GM18499 (cell line): Measurements from ENCODE around the gene ADSL.
"Not testable (repeated sequence)": the region's sequence is repeated elsewhere in the genome, so short reads cannot be mapped to it uniquely, and the experiment has no call there.

Source experiments
- ATAC-seq: cut with Tn5 transposase; IDR thresholded peaks from one replicate; pipeline ENCODE4 v1.9.1; 2021; ENCODE audit warnings: moderate number of reproducible peaks; ENCODE audit not compliant: insufficient read depth, unreplicated experiment

Gene ADSL

GRCh38 chr22:40346185-40347118 lies at the start of gene ADSL:
TSS of gene ADSL (plus strand) at chr22:40346500. CDS start at chr22:40346559, 59 bp downstream.
- ATAC-seq: no peak

- no peak for ATAC-seq
These were observed 46.0 kb upstream of the ADSL start for GRCh38 chr22:40300316-40300715.

- ATAC-seq: no peak
These were observed 45.2 kb upstream of the ADSL start for GRCh38 chr22:40300884-40301672.

- ATAC-seq: no peak
These were observed 44.2 kb upstream of the ADSL start for GRCh38 chr22:40302149-40302548.

GRCh38 chr22:40305625-40306024 lies 40.7 kb upstream of the ADSL start:
- no peak for ATAC-seq

GRCh38 chr22:40308999-40309573 lies 37.2 kb upstream of the ADSL start:
- ATAC-seq: no peak

- ATAC-seq: no peak
These were observed 36.7 kb upstream of the ADSL start for GRCh38 chr22:40309631-40310030.

GRCh38 chr22:40310081-40310767 lies 36.1 kb upstream of the ADSL start:
- no peak for ATAC-seq

GRCh38 chr22:40310768-40311120 lies 35.6 kb upstream of the ADSL start:
- ATAC-seq: no peak

GRCh38 chr22:40311646-40312045 lies 34.7 kb upstream of the ADSL start:
- not testable (repeated sequence) for ATAC-seq

- ATAC-seq: no peak
These were observed 34.2 kb upstream of the ADSL start for GRCh38 chr22:40312050-40312449.

GRCh38 chr22:40313007-40313406 lies 33.3 kb upstream of the ADSL start:
- ATAC-seq: no peak

GRCh38 chr22:40314041-40314440 lies 32.3 kb upstream of the ADSL start:
- ATAC-seq: no peak

- ATAC-seq: no peak
These were observed 25.6 kb upstream of the ADSL start for GRCh38 chr22:40320687-40321086.

- no peak for ATAC-seq
These were observed 24.3 kb upstream of the ADSL start for GRCh38 chr22:40322021-40322420.

- ATAC-seq: no peak
These were observed 23.4 kb upstream of the ADSL start for GRCh38 chr22:40322818-40323447.

GRCh38 chr22:40323681-40324171 lies 22.6 kb upstream of the ADSL start:
- no peak for ATAC-seq

- no peak for ATAC-seq
These were observed 21.6 kb upstream of the ADSL start for GRCh38 chr22:40324468-40325305.

- ATAC-seq: no peak
These were observed 21.0 kb upstream of the ADSL start for GRCh38 chr22:40325315-40325714.
